Stimulated activated CD4-positive, alpha-beta T cell treated with anti-CD3 and anti-CD28 coated beads, Interleukin-15, amount 100 ng/mL, for 1 hour (primary cell): Measurements from ENCODE around the gene FAM171A1.

ENCODE experiments used
- DNase-seq, 2 donors: peaks; one replicate each; pipeline ENCODE4 v3.0.0-alpha.2; 2020; ENCODE audit warnings: low read depth in 1 of 2, low spot score in 1 of 2

Gene FAM171A1

DNA sequence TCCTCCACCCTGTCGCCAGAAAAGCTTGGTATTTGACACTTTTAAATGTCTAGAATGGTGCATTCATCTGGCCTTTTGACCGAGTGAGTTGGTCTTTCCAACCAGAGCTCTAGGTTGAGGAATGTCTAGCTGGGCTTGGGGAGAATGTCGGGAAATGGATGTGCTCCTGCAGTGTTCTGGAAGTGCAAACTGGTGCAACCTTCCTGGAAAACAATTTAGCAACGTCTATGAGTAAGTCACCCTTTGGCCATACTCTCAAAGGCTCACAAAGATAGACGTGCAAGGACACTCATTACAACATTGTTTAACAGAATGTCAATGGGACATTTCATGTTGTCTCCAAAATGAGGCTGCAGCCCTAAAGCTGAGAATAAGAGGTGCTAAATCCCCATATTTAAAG, 190.4 kb downstream of the FAM171A1 start:
- no peak for DNase-seq

DNA sequence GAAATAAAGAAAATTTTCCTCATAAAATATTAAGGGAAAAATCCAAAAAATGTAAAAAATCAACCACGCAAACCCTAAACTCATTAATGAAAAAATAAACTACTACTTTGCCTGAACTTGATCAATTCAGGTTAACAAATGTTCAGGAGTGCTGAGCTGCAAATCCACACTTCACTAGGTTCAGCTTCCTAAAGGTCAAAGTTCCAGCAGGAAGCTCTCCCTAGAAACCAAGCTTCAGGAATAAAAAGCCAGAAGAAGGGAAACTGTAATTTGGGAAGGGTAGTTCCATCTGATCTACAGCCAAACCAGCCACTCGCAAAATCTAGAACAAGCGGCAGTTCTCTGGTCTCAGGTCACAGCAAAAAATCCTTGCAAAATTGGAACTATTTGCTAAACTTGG, 194.8 kb downstream of the FAM171A1 start:
- no peak for DNase-seq

GRCh38 chr10:15175587-15175986, 195.5 kb downstream of the FAM171A1 start:
- no peak for DNase-seq

DNA sequence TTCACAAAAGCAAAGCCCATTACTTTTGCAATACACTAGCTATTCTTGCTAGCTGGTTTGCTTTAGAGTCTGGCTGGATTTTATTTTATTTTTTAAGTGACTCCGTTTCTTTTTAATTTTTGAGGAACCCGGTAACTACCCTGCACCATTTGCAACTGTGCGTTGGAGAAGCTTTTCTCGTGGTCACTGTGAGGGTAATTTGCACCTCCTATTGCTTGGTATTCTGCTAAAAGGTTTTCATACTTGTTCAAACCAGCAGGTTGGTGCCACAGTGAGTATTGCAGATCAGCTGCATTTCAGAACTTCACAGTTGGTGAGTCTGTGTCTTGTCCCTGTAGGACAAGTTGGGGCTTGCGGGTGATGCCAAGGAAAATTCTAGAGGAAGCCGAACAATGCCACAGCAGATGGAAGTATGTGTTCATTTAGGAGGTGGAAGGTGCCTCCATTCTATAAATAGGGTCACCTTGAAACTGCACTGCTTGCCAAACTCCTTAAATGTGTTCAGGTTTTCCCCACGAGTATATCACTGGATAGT, 198.7 kb downstream of the FAM171A1 start:
- DNase-seq, result no peak

GRCh38 chr10:15169555-15170401, 201.3 kb downstream of the FAM171A1 start:
- DNase-seq, result peak in 1 of 2 donors; percentile 16

DNA sequence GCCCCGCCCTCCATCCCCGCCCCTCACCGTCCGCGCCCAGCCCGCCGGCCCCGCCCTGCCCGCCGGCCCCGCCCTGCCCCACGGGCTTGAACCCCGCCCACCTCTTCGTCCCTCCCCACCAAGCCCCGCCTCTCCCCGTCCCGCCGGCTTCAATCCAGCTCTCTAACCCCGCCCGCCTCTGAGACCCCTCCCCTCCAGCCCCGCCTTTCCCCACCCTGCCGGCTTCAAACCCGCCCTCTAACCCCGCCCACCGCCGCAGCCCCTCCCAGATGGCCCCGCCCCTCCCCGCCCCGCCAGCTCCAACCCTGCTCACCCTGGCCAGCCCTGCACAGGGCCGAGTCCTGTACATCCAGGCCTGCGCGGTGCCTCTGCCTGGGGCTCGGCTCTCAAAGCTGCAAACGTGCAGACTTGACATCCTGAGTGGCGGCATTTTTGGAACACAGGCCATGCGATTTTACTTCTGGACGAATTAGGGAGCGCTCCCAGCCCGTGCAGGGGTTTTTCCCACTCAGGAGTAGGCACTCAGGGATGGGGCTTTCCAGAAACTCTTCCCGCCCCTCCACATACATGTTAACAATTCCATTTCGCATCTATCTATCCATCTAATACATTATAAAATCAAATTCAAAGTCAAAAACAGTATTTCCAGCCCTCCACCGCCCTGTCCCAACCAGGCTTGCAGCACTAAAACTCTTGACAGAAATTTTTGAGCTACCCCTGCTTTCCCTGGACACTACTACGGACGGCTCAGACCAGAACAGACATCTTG, 202.1 kb downstream of the FAM171A1 start:
- DNase-seq, result peak; percentile 95

- DNase-seq, result no peak
Measured at GRCh38 chr10:15168291-15168785, 202.8 kb downstream of the FAM171A1 start, which contains the start of gene NMT2. Gene NMT2, minus strand, starts transcription at chr10:15168693. Its CDS starts 81 bp downstream, at chr10:15168612.

DNA sequence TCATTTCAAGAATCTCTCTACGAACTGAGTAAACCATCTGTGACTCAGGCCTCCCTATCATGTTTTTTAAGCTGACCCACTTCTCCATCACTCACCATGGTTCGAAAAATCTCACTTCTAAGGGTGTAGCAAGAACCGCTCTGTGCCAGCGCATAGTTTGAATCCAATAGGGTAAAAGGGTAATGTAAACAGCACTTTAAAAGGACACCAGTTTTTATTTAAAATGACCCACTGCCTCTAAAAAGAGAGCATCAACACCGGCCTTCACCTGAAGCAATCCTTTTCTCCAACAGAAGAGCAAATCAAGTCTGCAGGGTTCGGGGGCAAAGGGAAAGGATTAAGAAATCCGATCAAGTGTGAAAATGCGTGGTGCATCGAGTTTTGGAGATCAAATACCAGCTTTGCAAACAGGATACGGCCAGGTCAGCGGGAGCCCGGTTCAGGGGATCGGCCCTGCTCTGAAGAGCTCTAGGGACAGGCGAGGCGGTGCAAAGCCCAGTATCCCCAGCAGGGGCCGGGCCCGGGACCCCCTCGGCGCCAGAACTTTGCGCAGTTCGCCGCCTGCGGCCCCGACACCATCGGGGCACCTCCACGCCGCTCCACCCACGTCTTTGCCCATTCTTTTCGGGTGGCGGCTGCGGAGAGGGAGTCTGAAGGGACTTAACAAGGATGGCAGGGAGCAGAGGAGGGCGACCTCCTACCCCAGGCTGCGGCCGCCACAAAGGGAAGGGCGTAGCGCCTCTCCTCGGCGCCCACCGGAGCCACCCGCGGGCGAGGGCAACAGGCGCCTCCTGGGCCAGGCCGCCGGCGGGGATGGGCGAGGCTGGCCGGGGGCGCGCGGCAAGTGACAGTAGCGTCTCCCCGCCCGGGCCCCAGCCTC, 203.4 kb downstream of the FAM171A1 start:
- peak; percentile 4 to 16 for DNase-seq

GRCh38 chr10:15166325-15166724, 204.8 kb downstream of the FAM171A1 start:
- no peak for DNase-seq

DNA sequence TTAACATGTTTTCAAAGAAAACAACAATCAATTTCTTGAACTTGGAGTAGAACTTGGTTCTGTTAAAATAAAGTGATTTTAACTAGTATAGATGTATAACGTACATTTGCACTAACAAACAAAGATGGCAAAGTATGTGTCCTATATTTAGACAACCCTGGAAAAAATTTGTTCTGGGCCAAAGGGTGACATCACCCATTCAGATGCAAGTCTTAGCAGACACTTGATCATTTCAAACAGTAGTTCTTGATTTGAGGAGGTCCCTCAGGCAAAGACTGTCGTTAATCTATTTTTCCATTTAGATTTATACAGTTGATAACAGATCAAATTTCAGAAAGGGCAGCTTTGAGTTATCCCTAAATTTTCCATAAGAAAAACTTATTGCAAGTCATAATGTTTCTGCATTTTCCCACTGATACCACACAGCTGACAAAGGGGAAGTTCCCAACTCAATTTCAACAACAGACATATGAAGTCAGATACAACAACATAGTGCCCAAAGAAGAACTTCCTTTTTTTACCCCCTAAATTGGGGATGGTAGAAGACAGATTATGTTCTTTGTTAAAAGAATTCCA, 207.7 kb downstream of the FAM171A1 start:
- DNase-seq, result no peak
